HG02678 (cell line): ENCODE measurements around the gene PLEKHA7.
"Not testable (repeated sequence)": the region's sequence is repeated elsewhere in the genome, so short reads cannot be mapped to it uniquely, and the experiment has no call there.

Source experiments
- ATAC-seq: cut with Tn5 transposase; IDR thresholded peaks from one replicate; pipeline ENCODE4 v1.9.1; 2021; ENCODE audit warnings: mild to moderate bottlenecking, moderate library complexity; ENCODE audit not compliant: unreplicated experiment

PLEKHA7 gene

DNA sequence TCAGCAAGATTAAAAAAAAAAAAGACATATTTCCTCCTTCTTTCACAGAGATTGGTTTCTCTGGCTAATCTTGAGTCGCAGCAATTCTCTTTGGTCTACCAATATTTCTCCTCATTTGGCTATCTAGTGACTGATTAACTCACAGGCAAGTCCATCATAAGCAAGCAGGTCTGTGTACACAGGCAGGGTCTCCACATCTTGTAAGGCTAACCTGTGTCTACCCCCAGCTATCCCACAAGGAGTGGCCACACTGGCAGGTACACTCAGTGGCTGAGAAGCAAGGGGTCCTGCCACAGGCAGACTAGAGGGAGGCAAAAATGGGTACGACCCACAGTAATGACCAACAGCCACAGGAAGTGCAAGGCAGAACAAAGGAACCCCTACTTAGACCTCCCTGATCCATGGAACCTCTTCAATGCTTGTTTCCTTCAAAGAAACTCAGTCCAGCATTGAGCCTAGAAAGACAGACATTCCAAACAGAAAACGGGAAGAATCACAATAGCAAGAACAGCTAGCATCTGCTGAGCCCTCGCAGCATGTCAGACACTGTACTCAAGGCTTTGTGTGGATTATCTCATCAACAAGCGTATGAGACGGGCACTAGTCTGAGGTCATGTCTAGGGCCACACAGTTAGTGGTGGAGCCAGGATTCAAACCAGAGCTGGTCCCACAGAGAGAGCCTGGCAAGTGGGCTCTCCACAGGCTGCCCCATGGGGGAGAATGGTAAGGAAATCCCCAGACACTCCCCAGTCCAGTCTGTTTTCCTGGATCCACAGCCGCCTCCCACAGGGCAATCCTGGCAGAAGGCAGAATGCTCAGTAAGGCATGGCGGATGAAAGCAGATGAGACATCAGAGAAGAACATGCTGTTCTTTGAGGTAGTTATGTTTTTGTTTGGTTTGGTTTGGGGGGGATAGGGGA, 34.3 kb downstream of the PLEKHA7 start:
- no peak for ATAC-seq

- ATAC-seq, result no peak
Measured at GRCh38 chr11:16977994-16978315, 36.3 kb downstream of the PLEKHA7 start.

GRCh38 chr11:16977136-16977993, 36.8 kb downstream of the PLEKHA7 start:
- ATAC-seq, result no peak

DNA sequence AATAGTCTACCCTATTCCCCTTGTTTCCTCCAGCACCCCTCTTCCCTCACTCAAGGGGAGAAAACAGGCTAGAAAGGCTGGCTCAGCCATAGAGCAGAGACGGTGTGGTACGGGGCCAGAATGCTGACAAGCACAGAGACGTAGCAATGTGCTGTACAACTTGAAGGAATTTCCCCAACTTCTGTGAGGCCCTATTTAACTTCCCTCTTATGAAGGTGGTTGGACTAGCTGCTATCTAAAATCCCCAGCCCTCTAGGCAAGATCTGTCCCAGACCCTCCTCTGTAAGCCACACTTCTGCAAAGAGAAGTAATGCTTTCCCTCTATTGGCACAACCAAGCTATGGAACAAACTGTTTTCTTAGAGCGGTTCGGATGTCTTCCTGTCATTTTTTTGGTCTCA, 37.8 kb downstream of the PLEKHA7 start:
- ATAC-seq, result no peak

DNA sequence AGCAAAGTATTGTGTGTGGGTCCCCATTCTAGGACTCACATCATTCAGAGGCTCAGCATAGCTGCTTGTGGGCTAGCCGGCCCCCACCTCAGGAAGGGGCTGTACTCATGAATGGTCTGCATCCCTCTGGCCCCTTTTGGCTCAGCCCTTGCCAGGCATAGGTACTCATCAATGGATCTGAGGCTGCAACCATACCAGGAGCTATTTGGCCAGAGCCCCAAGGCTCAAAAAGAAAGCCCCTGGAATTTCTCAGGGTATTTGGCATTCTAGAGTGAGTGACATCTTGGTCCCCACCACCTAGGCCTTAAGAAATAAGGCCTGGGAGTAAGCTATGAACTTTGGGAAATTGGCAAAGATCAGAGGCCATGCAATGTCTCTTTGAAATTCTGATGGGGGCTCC, 38.3 kb downstream of the PLEKHA7 start:
- no peak for ATAC-seq

DNA sequence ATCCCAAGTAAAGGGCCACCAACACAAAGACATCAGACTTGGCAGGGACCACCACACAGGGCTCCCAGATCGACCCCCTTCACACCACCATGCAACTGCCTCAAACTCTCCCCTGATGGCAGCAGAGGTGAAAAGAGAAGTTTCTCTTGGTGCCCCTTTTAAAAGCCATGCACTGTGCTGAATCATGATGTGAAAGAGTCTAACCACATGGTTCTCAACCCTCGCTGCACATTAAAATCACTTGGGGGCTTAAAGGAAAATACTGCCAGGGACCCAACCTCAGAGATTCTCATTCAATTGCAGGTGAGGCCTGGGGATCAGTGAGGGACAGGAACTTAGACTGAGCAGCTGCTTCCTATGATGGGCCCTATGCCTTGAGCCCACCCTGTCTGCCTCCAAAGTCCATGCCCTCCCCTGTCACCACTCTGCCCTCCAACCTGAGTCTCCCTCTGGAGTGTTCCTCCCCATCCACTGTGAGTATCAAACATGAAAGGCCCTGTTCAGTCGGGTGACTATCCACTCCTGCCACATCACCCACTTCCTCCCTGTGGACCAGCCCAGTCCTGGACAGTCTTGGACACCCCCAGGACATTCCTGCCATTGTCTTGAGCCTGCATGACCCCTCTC, 40.8 kb downstream of the PLEKHA7 start:
- ATAC-seq, result no peak

- ATAC-seq, result no peak
Measured at GRCh38 chr11:16969010-16969999, 44.9 kb downstream of the PLEKHA7 start.

- no peak for ATAC-seq
Measured at GRCh38 chr11:16968196-16968595, 46.0 kb downstream of the PLEKHA7 start.

DNA sequence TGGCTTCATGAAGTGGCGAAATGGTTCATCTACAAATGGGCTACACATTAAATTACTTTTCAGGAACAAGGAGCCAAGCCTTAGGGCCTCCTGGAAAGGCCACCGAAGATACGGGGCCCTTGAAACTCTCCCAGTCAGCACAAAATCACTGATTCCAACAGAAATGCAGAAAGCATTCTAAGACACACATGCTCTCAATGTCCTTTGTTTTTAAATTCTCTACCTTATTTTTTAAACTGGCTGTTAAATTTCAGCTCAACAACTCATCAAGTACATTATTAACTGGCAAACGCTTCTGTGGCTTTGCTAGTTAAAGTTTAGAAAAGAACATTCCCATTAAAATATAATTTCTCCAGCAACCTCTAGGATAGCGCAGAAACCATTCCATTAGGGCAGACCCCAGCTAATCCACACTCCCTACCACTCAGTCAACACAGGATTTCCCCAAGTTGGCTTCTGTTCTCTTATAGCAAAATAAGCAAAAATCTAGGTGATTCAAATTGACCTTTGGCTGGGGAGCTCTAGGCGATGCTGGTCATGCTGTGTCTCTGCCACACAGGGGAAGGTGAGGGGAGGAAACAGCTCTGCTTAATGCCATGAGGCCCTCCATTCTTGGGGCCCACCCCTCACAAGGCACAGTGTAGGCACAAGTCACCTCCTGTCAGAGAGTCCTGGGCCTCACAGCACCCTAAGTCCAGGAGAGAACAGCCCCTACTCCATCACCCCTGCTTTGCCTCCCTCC, 47.1 kb downstream of the PLEKHA7 start:
- ATAC-seq, result no peak

- ATAC-seq, result no peak
Measured at GRCh38 chr11:16964501-16964900, 49.7 kb downstream of the PLEKHA7 start.

- no peak for ATAC-seq
Measured at GRCh38 chr11:16963316-16963876, 50.8 kb downstream of the PLEKHA7 start.

- not testable (repeated sequence) for ATAC-seq
Measured at GRCh38 chr11:16962589-16962988, 51.6 kb downstream of the PLEKHA7 start.

GRCh38 chr11:16962146-16962545, 52.1 kb downstream of the PLEKHA7 start:
- ATAC-seq, result no peak

- no peak for ATAC-seq
Measured at GRCh38 chr11:16960250-16960649, 54.0 kb downstream of the PLEKHA7 start.

DNA sequence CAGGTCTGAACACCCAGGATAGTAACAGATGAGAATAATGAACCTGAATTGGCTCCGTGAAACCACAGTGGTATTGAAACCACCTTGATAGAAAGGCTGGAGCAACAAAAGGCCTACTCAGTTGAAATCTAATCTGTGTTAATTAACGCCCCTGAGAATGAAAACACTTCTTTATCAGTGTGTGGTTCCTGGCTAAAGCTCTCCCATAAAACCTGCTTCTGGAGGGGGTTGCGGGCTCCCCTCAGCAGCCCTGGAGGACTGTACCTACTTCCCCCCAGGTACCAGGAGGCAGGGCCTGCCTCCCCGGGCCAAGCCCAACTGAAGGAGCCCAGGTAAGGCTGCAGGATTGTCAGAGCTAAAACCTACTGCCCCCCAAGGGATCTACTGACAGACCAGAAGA, 54.6 kb downstream of the PLEKHA7 start:
- ATAC-seq, result no peak

GRCh38 chr11:16958833-16959232, 55.4 kb downstream of the PLEKHA7 start:
- ATAC-seq, result no peak

GRCh38 chr11:16956538-16957153, 57.6 kb downstream of the PLEKHA7 start:
- ATAC-seq, result no peak

DNA sequence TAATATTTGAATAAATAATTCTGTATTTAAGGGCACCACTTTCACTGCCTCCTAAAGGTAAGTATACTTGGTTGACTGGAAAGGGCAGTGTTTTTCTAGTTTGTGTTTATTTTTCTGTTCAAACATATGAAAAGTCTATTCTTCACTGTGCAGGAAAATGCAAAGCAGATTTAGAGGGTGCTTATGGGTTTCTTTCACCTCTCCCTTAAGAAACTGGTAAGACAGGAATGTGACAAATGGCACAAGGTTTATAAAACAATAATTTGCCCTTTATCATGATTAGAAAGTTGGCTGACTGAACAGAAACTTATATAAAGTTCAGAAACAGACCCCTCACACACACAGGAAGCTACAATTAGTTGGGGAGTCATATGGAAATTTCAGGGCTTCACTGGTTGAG, 60.6 kb downstream of the PLEKHA7 start:
- no peak for ATAC-seq
